Epithelial cell of esophagus (primary cell): ENCODE results near the gene AKAP7.

Source experiments
- DNase-seq: peaks from one replicate; pipeline ENCODE4 v3.0.0; 2010; ENCODE audit warnings: low read depth
- H3K4me3 ChIP-seq: 2 replicates; pipeline ENCODE4 v1.5.1; 2011; ENCODE audit warnings: mild to moderate bottlenecking, low read length, control low read depth
- TF ChIP-seq, protein P1 (sequence below): IDR thresholded peaks from 2 replicates; pipeline ENCODE4 v1.5.1; 2011; ENCODE audit warnings: low read depth, mild to moderate bottlenecking, low read length, control low read depth, inconsistent platforms; ENCODE audit not compliant: insufficient read depth; ENCODE audit errors: missing control alignments

The AKAP7 gene

DNA sequence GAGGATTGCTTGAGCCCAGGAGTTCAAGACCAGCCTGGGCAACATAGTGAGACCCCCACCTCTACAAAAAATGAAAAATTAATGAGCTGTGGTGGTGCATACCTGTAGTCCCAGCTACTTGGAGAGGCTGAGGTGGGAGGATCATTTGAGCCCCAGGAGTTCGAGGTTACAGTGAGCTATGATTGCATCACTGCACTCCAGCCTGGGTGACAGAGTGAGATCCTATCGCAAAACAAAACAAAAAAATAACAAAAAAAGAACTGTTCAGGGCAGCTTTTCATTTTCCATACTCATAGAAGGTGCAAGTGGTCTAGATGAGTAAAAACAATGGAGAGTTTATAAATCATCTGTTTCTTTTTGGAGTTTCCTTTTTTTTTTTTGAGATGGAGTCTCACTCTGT lies 21.1 kb downstream of the AKAP7 start:
- H3K4me3 ChIP-seq, result no peak overlapping the region
- DNase-seq, result no peak
- TF ChIP-seq, protein P1, sequence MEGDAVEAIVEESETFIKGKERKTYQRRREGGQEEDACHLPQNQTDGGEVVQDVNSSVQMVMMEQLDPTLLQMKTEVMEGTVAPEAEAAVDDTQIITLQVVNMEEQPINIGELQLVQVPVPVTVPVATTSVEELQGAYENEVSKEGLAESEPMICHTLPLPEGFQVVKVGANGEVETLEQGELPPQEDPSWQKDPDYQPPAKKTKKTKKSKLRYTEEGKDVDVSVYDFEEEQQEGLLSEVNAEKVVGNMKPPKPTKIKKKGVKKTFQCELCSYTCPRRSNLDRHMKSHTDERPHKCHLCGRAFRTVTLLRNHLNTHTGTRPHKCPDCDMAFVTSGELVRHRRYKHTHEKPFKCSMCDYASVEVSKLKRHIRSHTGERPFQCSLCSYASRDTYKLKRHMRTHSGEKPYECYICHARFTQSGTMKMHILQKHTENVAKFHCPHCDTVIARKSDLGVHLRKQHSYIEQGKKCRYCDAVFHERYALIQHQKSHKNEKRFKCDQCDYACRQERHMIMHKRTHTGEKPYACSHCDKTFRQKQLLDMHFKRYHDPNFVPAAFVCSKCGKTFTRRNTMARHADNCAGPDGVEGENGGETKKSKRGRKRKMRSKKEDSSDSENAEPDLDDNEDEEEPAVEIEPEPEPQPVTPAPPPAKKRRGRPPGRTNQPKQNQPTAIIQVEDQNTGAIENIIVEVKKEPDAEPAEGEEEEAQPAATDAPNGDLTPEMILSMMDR, result no peak

DNA sequence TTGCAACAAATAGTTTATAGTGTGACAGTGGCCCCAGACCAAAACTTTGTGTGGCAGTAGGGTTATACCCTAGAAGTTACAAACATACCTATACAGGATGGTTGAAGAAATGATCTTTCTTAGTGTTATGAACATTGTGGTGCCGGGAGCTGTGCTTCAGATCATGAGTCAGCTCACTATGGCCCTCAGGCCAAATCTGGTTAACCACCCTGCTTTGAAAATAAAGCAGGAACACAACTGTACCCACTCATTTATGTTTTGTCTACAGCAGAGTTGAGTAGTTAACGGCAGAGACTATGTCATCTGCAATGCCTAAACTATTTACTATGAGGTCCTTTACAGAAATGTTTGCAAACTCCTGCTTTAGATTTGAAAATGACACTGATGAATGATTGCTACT lies 24.3 kb downstream of the AKAP7 start:
- TF ChIP-seq, protein P1, result no peak
- H3K4me3 ChIP-seq, result no peak overlapping the region
- DNase-seq, result peak; percentile 71

DNA sequence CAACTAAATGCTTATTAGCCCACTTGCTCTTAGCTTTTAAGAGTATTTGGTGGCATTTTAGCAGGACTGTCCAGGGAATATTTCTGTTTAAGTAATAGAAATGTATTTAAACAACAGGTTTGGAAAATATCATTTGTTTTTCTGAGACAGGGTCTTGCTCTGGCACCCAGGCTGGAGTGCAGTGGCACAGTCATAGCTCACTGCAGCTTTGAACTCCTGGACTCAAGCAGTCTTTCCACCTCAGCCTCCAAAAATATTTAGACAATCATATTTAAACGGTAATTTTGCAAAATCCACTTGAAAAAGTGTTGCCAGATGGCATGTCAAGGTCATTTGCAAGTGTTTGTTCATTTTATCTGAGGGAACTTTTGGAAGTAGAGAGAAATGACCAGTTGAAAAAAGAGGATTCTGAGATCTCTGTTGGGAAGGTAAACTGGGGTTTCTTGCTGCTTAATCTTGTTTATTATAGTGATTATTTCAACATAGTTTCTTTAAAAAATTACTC lies 25.0 kb downstream of the AKAP7 start:
- no peak overlapping the region for H3K4me3 ChIP-seq
- TF ChIP-seq, protein P1, result no peak

DNA sequence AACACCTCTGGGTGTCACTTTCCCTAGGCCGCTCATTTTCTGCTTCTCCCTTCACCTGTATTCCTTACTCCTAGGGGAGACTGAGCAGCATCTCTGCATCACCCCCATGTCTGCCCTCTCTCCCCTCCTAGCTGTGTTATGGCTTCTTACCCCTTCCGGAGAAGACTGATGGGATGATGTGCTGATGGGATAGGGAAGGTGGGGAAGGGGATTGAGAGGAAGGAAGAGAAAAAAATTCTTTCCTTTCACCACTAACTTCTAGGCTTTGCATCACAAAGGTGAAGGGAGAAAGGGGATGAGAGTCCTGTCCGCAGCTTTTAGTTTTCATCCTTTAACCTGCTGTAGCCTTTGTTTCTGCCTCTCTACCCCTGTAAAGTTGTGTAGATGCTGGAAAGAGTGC lies 26.7 kb downstream of the AKAP7 start:
- no peak for DNase-seq
- TF ChIP-seq, protein P1, result no peak
- no peak overlapping the region for H3K4me3 ChIP-seq

More for the DNA sequence above, 25.0 kb downstream of the AKAP7 start:
- no peak for DNase-seq

DNA sequence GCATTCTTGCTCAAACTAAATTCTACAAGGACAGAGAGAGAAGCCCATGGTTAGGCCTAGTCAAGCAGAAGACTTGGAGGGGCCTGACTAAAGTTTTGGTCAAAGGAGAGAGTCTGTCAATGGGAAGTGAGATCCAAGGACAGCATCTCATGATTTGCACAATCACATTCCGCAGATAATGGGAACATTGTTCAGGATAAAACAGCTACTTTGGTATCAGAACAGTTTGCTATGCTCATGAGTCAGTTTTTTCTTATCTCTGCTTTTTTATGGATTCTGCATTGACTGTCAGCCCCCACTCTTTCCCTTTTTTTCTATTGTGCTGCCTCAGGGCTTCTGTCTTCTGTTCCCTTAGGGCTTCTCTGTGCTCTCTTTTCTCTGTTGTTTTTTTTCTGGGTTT lies 28.6 kb downstream of the AKAP7 start:
- no peak for DNase-seq
- no peak overlapping the region for H3K4me3 ChIP-seq

DNA sequence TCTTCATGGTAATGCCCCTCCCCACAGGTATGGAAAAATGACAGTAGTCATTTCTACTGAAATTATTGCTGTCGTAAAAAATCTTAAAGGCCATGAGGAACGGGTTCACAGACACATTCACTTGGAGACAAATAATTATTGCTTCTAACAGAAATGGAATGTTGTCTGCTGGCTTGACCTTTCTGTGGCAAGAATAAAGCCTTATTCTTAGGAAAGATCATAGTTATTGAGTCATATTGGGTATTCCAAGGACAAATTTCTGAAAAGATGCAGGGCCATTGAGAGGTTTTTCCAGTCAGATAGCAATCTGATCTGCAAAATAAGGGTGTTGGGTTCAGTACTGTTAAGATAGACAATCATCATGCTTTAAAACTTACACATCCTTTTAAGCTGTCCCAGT lies 29.2 kb downstream of the AKAP7 start:
- DNase-seq, result no peak
- TF ChIP-seq, protein P1, result no peak
- H3K4me3 ChIP-seq, result no peak overlapping the region

More for the DNA sequence above, 28.6 kb downstream of the AKAP7 start:
- TF ChIP-seq, protein P1, result no peak

DNA sequence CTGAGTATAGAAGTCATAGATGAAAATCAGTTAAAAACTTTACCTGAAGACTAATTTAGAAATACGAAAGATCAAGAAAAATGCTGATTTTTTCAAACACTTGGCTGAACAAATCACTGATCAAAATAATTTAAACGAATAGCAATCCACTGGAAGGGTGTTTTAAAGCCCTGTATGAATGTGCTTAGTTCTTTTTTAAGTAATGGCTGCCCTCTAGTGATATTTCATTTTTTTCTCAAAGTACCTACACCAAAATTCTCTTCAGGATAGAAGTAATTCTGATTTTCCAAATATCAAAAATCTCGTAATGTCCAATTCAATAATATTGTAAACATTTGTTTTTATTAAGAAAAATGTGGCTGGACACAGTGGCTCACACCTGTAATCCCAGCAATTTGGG lies 32.5 kb downstream of the AKAP7 start:
- TF ChIP-seq, protein P1, result no peak
- H3K4me3 ChIP-seq, result no peak overlapping the region
- no peak for DNase-seq
